Keratinocyte (primary cell): Measurements from ENCODE around the gene CACNA1C.

Experiments used
- CTCF ChIP-seq, 3 experiments: IDR thresholded peaks in 1 of 3; conservative IDR thresholded peaks in 1 of 3; optimal IDR thresholded peaks in 1 of 3; 2 replicates in 2 of 3; 3 replicates in 1 of 3; pipeline versions ENCODE3 to v1.5.1; 2011; ENCODE audit warnings: low read length in 3 of 3, mild to moderate bottlenecking in 3 of 3, moderate library complexity in 2 of 3, control low read depth in 1 of 3, inconsistent platforms in 1 of 3; ENCODE audit not compliant: insufficient read depth in 2 of 3; ENCODE audit errors: extremely low read depth in 1 of 3
- EZH2 ChIP-seq: IDR thresholded peaks from one replicate; pipeline ENCODE4 v1.6.1; 2012; ENCODE audit warnings: inconsistent platforms, mild to moderate bottlenecking, low read length, moderate library complexity

- no peak for TF ChIP-seq CTCF (optimal IDR thresholded peaks at IDR 0.05 in 1 of 3, IDR thresholded peaks at IDR 0.05 in 1 of 3, conservative IDR thresholded peaks at IDR 0.05 in 1 of 3; ENCODE audit: extremely low read depth in 1 of 3, insufficient read depth in 2 of 3, low read length in 3 of 3)
- TF ChIP-seq EZH2 = no peak
These were observed 408.3 kb downstream of the CACNA1C start for GRCh38 chr12:2461046-2461445.
